Mucosa of rectum (tissue), 2 donors: ENCODE results near the gene GPR137B.

ENCODE experiments used
- H3K27ac ChIP-seq, 2 donors: one replicate each; pipeline ENCODE4 v1.7.0; 2013; ENCODE audit warnings: inconsistent platforms in 2 of 2, low read depth in 2 of 2, low read length in 2 of 2
- H3K27me3 ChIP-seq, 2 donors: one replicate each; pipeline ENCODE4 v1.7.0; 2013; ENCODE audit warnings: low read length in 2 of 2; ENCODE audit not compliant: control insufficient read depth in 2 of 2, insufficient read depth in 2 of 2
- H3K36me3 ChIP-seq, 2 donors: one replicate each; pipeline ENCODE4 v1.7.0; 2013; ENCODE audit warnings: low read length in 2 of 2; ENCODE audit not compliant: control insufficient read depth in 2 of 2, insufficient read depth in 2 of 2
- H3K4me1 ChIP-seq, 2 donors: one replicate each; pipeline ENCODE4 v1.7.0; 2013; ENCODE audit warnings: low read length in 2 of 2, mild to moderate bottlenecking in 1 of 2; ENCODE audit not compliant: control insufficient read depth in 2 of 2, insufficient read depth in 2 of 2
- H3K4me3 ChIP-seq, 2 donors: one replicate each; pipeline ENCODE4 v1.7.0; 2013; ENCODE audit warnings: low read length in 2 of 2
- H3K9ac ChIP-seq, 2 donors: one replicate each; pipeline ENCODE4 v1.7.0; 2013; ENCODE audit warnings: low read length in 2 of 2, low read depth in 1 of 2, mild to moderate bottlenecking in 1 of 2
- H3K9me3 ChIP-seq, 2 donors: one replicate each; pipeline ENCODE4 v1.7.0; 2013; ENCODE audit warnings: low read length in 2 of 2; ENCODE audit not compliant: control insufficient read depth in 2 of 2
- donor health status: healthy.
- donor health status: Normal muscosa, but diverticular disease.

GPR137B gene

GRCh38 chr1:236253918-236254637 lies 111.7 kb downstream of the GPR137B start:
- Histone ChIP-seq H3K4me1 (no peaks in the 10 kb centered on the region), H3K4me3 (no peak overlapping the region), H3K36me3 (no peaks in the 10 kb centered on the region), H3K27ac (no peak overlapping the region), H3K9ac (no peak overlapping the region), H3K9me3 (no peaks in the 10 kb centered on the region), H3K27me3 (no peaks in the 10 kb centered on the region)

GRCh38 chr1:236257216-236257615 lies 114.9 kb downstream of the GPR137B start:
- Histone ChIP-seq H3K27ac (no peak overlapping the region), H3K27me3 (no peaks in the 10 kb centered on the region), H3K36me3 (no peaks in the 10 kb centered on the region), H3K9me3 (peaks cover 0 to 3% of the 10 kb centered on the region in 2 donors), H3K4me3 (no peak overlapping the region), H3K4me1 (no peaks in the 10 kb centered on the region), H3K9ac (no peak overlapping the region)

- H3K36me3 ChIP-seq: no peaks in the 10 kb centered on the region
- H3K9ac ChIP-seq: no peak overlapping the region
- H3K27me3 ChIP-seq: no peaks in the 10 kb centered on the region
- peaks cover 0 to 3% of the 10 kb centered on the region in 2 donors for H3K9me3 ChIP-seq
- no peaks in the 10 kb centered on the region for H3K4me1 ChIP-seq
- no peak overlapping the region for H3K27ac ChIP-seq
- H3K4me3 ChIP-seq: no peak overlapping the region
These were observed 115.8 kb downstream of the GPR137B start for GRCh38 chr1:236258114-236258622.
